ENCODE results near the gene NRG3. TPM values are rescaled to one million over a fixed set of nuclear protein-coding genes. Genes with fewer than 3 reads are reported as not detected.

Gene NRG3
- total and polyA plus RNA-seq, 2 of the 4 experiments (the other 2 are of a cell fraction), result not detected

DNA sequence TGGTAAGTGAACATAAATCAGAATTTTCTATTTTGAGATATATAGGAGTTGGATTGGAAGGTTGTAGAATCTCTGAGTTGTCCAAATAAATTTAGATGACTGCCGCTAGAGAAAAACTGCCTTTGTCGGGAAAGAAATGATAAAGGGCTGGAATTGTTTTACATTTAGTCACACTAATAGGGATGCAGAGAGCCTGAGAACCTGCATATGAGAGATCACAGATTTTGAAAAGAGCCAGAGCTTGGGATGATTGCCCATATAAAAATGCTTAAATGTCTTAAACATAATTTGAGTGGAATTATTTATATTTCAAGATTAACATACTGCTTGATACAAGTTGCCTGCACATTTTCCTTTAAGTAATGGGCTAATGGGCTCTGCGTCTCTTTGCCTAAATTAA, 660.5 kb downstream of the NRG3 start:
- no TSS peak for BruUV-seq (replicated peaks)

More for the DNA sequence above, 660.5 kb downstream of the NRG3 start:
- ChIA-PET CTCF (no interaction called here), POLR2A (ENCODE audit: unreplicated experiment) (no interaction called here)
- dilution Hi-C loops (cut with HindIII; ENCODE audit: low sequenced_read_pairs, unreplicated experiment), result no loop called here
- no peak for DNase-seq
- Histone ChIP-seq H3K9ac (ENCODE audit: low read depth, low read length) (no peak overlapping the region), H3K4ac (ENCODE audit: low read depth, low read length) (no peak overlapping the region), H4K5ac (ENCODE audit: low read depth, low read length) (no peak overlapping the region), H3K4me1 (ENCODE audit: control insufficient read depth, insufficient read depth, low read length) (no peaks in the 10 kb centered on the region), H2AFZ (replicated peaks; ENCODE audit: low read length, poor library complexity) (no peak overlapping the region), H3K4me3 (ENCODE audit: insufficient read depth, low read depth, low read length) (no peak overlapping the region), H2BK15ac (ENCODE audit: low read depth, low read length) (no peak overlapping the region), H3K79me1 (ENCODE audit: low read depth in 1 of 2, low read length in 2 of 2) (no peaks in the 10 kb centered on the region), H2AK5ac (ENCODE audit: low read depth, low read length) (no peak overlapping the region), H3K9me1 (ENCODE audit: insufficient read depth, low read length) (no peaks in the 10 kb centered on the region), H3K4me2 (ENCODE audit: low read depth, low read length) (no peak overlapping the region), H4K91ac (ENCODE audit: insufficient read depth, low read depth, low read length) (no peak overlapping the region), H3K36me3 (ENCODE audit: control insufficient read depth, insufficient read depth, low read length) (no peaks in the 10 kb centered on the region), H4K20me1 (ENCODE audit: insufficient read depth, low read length) (no peaks in the 10 kb centered on the region), H3K14ac (replicated peaks; ENCODE audit: low read depth, low read length) (no peak overlapping the region), H3K56ac (ENCODE audit: extremely low read depth, insufficient read depth, low read length) (no peak overlapping the region), H3K23ac (ENCODE audit: low read depth, low read length) (no peak overlapping the region), H3K9me3 (ENCODE audit: control insufficient read depth, insufficient read depth, low read length) (peaks cover 2% of the 10 kb centered on the region; the same call in 1 of the 2 replicates), H2AK9ac (replicated peaks; ENCODE audit: low read depth, low read length, poor library complexity) (no peak overlapping the region), H2BK5ac (ENCODE audit: low read depth, low read length, poor library complexity, severe bottlenecking) (no peak overlapping the region), H3K18ac (ENCODE audit: low read depth, low read length) (no peak overlapping the region), H4K8ac (ENCODE audit: low read depth in 2 of 2, low read length in 2 of 2) (no peak overlapping the region), H3K27ac (ENCODE audit: insufficient read depth, low read length) (no peak overlapping the region), H3K27me3 (ENCODE audit: control insufficient read depth, insufficient read depth, low read length) (no peaks in the 10 kb centered on the region), H2BK20ac (ENCODE audit: low read depth, low read length) (no peak overlapping the region), H2BK120ac (ENCODE audit: low read depth, low read length) (no peak overlapping the region)
- no CpG with 5 or more reads among the region's 3 CpGs for WGBS, 2 experiments (ENCODE audit: extremely low coverage in 2 of 2, insufficient read length in 1 of 2)
- in situ Hi-C loops (cut with MboI; ENCODE audit: low sequenced_read_pairs), result no loop called here
- intact Hi-C loops (cut with micrococcal nuclease), result no loop called here
- no peak for ATAC-seq (ENCODE audit: low read depth)
- TF ChIP-seq MXI1 (IDR thresholded peaks at IDR 0.05; ENCODE audit: borderline replicate concordance, low read depth, low read length) (no peak), POLR2A (IDR thresholded peaks at IDR 0.05; ENCODE audit: low read depth, low read length) (no peak), RFX5 (IDR thresholded peaks at IDR 0.05; ENCODE audit: low read depth, low read length) (no peak), CEBPB (IDR thresholded peaks at IDR 0.05; ENCODE audit: low read depth, low read length) (no peak)
- TF ChIP-seq, protein P1, sequence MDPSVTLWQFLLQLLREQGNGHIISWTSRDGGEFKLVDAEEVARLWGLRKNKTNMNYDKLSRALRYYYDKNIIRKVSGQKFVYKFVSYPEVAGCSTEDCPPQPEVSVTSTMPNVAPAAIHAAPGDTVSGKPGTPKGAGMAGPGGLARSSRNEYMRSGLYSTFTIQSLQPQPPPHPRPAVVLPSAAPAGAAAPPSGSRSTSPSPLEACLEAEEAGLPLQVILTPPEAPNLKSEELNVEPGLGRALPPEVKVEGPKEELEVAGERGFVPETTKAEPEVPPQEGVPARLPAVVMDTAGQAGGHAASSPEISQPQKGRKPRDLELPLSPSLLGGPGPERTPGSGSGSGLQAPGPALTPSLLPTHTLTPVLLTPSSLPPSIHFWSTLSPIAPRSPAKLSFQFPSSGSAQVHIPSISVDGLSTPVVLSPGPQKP (IDR thresholded peaks at IDR 0.05; ENCODE audit: borderline replicate concordance, low read depth, low read length), result no peak

Data from IMR-90 (cell line).